ENCODE data around the gene KLF2.

DNA sequence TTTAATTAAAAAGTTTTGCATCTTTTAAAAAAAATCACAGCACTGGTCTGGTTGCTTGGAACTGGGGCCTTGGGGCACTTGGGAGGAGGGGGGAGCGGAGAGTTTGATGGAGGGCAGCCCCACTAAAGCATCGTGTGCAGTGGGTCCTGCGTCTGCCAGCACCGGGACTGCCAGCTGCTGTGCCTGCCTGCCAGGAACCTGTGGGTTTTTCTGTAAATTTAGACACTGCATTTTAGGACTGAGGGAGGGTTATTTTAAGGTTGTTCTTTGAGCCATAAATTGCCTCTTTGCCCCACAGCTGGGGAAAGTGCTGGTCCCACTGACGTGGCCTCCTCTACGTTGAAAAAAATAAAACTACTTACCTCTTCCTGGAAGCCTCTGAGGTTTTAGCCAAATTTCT, 2.9 kb downstream of the KLF2 start:
- TF ChIP-seq, protein P1, sequence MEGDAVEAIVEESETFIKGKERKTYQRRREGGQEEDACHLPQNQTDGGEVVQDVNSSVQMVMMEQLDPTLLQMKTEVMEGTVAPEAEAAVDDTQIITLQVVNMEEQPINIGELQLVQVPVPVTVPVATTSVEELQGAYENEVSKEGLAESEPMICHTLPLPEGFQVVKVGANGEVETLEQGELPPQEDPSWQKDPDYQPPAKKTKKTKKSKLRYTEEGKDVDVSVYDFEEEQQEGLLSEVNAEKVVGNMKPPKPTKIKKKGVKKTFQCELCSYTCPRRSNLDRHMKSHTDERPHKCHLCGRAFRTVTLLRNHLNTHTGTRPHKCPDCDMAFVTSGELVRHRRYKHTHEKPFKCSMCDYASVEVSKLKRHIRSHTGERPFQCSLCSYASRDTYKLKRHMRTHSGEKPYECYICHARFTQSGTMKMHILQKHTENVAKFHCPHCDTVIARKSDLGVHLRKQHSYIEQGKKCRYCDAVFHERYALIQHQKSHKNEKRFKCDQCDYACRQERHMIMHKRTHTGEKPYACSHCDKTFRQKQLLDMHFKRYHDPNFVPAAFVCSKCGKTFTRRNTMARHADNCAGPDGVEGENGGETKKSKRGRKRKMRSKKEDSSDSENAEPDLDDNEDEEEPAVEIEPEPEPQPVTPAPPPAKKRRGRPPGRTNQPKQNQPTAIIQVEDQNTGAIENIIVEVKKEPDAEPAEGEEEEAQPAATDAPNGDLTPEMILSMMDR (IDR thresholded peaks at IDR 0.05) = no peak
- no peak for TF ChIP-seq POLR2A (IDR thresholded peaks at IDR 0.05)

All from uterus (tissue), 2 donors.